ENCODE measurements around the gene THAP7.
"Not testable (repeated sequence)": the region's sequence is repeated elsewhere in the genome, so short reads cannot be mapped to it uniquely, and the experiment has no call there.

Gene THAP7

DNA sequence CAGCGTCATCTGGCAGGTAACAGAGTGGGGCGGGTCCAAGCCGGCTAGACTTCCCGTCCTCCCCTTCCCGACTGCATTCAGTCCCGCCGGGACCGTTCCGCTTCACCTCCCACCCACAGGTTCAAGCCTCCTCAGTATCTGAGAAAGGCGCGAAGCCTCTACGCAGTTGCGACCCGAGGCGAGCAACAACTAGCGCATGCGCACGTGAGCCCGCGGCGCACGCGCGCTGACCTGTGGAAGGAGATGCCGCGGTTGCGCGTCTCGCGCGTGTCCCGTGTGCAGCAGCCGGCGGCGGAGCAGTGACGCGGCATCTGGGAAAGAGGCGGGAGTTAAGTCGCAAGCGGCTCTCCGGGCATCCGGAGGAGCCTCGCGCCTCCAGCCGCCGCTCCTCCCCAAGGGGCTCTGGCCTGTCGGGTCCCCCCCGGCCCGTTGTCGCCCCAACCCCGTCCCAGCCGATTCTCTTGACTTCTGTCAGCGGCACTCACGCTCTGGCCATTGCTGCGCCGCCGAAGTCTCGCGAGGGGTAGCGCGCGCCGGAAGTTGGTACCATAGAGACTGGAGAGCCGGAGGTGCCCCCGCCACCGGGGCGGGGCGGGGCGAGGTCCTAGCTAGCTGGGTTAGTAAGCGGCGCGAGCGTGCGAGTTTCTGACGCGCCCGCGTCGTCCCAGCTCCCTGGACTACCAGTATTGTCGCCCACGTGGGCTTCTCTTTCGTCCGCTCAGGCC, at the start of gene THAP7:
THAP7 (minus strand) TSS at position 518 of the 725 bp plus-strand sequence; CDS start at position 311, 207 bp downstream.
- DNase-seq (ENCODE audit: low read depth) = peak; percentile 95

DNA sequence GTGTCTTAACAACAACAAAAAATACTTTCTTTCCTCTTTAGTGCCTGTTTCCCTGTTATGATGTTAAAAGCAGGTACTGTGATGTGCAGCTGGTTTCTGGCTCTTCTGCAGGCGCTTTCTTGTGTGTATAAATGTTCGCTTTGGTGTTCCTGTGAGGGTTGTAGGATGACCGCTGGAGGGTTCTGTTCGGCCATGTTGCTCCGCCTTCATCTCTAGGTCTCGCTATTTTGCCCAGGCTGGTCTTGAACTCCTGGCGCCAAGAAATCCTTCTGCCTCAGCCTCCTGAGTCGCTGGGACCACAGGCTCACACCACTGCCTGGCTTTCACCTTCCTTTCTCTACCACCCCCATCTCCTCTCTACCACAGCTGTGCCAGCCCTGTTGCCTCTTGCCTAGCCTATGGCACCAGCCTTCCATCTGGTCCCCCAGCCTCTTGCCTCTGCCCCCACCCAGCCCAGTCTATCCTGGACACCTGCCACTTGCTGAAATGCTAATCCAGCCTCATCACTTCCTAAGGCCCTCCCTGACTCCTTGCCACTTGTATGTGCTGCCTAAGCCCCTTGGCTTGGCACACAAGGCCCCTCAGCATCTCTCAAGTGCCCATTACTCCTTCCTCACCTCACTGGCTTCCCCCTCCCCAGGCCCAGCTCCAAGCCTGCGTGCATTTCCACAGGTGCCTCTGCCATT, 49.4 kb upstream of the THAP7 start:
- DNase-seq (ENCODE audit: low read depth) = no peak

DNA sequence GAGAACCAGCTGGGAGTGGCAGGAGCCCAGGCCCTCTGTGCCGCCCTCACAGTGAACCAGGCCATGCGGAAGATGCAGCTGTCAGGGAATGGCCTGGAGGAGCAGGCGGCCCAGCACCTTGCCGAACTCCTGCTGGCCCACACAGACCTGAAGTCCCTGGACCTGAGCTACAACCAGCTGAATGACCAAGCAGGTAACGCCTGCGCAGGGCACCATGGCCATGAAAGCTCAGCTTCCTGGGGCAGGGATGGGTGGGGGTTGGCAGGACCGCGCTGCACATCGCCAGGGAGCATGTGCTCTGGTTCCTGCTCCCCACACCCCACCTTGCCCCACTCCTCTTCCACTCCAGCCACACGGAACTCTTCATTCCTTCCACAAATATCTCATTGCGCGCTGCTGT, 47.0 kb upstream of the THAP7 start:
- DNase-seq (ENCODE audit: low read depth) = not testable (repeated sequence)

- DNase-seq (ENCODE audit: low read depth) = not testable (repeated sequence)
Observed at GRCh38 chr22:21048448-21048847, 46.5 kb upstream of the THAP7 start.

DNA sequence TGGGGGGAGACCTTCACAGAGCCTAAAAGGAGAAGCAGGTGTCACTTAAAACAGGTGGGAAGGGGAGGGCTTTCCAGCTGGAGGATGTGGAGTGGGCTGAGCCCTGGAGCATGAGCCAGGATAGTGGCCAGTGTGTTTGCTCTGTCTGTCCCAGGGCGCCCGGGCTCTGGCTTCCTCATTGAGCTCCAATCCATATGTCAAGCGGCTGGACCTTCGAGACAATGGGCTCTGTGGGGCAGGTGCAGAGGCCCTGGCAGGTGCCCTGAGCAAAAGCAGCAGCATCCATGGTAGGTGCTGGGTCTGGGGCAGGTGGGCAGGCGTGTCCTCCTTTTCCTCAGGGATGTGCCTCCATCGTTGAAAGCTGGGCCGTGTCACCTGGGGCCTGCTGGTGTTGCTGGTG, 45.8 kb upstream of the THAP7 start:
- no peak for DNase-seq (ENCODE audit: low read depth)

DNA sequence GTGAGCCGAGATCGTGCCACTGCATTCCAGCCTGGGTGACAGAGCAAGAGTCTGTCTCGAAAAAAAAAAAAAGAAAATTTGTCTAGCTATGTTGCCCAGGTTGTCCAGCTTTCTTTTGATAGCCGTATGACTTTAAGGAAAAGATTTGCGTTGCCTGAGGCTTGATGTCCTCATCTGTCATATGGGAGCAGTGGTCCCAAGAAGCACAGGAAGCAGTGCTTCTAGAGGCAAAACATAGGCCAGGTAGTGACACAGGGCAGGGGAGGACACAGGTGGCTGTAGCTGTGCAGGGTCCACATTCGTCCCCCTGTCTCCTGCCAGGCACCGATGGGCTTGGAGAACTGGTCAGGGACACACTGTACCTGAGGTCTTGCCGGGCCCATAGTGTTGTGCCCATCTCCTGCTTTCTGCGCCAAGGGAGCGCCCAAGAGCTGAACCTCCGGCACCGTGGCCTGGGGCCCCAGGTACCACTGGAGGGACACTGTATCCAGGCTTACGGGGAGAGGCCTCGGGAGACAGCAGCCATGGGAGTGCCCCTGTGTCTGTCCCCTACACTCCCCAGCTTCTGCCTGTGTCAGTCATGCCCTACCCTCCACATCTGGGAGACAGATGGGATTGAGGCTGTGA, 45.2 kb upstream of the THAP7 start:
- DNase-seq (ENCODE audit: low read depth) = no peak

DNA sequence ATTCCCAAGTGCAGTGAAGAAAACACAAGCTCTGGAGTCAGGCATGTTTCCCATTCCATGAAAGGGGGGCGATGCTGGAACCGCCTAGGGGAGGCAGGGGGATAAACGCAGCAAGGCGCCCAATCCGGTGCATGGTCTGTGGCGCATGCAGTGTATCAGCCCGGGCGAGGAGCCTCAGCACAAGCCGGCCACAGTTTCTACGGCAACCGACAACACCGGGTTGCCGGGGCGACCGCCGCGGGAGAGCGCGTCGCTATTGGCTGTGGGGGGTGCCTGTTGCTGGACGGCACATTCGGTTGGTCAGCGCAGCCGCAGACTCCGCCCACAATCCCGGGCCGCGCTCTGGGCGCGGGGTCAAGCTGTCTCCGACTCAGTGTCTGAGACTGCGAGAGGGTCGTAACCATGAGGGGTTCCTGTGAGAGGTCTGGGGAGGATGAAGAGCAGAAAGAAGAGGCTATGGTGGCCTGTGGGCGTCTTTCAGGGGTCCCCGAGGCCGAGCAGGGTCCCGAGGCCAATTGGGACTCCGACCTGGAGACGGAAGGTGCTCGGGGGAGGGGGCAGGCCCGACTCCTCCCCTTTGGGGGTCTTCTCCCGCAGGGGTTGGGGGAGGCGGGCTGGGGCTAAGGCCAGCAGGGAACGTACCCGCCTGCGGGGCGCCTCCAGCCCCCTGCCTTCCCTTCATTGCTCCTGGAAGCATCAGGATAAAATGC, 43.8 kb upstream of the THAP7 start, which contains the start of gene LRRC74B:
LRRC74B (plus strand) TSS at position 362 of the 710 bp plus-strand sequence; CDS start at position 403, 41 bp downstream.
- DNase-seq (ENCODE audit: low read depth) = peak; percentile 93

- DNase-seq (ENCODE audit: low read depth) = peak; percentile 76
Observed at GRCh38 chr22:21044931-21045584, 43.1 kb upstream of the THAP7 start.

DNA sequence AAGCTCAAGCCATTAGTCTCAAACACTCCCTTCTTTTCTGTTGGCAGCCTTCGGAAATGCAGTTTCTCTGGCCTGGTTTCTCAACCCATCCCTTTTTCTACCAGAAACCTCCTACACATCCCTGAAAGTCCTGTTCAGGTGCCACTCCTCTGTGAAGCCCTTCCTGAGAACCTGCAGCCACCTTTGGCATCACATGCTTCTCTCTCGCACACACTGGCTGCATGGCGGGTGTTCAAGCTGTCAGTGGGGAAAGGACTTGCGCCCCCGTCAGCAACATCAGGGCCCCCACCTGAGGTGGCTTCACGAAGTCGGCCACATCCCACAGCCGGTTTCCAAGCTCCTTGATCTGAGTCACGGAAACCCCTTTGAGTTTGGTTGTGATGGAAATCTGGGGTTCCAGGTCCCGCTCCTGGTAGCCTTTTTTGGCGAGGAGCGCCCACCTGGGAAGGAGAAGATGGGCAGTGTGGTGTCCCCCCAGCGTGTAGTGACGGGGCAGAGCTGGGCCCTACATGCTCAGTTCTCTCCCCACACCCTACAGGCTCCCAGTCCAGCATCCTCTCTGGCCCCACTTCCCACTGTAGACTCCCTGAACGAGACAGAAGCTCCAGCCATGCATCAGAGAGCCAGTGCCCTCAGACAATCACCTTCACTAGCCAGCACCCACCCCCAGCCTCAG, 42.1 kb upstream of the THAP7 start:
- no peak for DNase-seq (ENCODE audit: low read depth)

GRCh38 chr22:21042978-21043859, 41.3 kb upstream of the THAP7 start:
- peak; percentile 35 for DNase-seq (ENCODE audit: low read depth)

DNA sequence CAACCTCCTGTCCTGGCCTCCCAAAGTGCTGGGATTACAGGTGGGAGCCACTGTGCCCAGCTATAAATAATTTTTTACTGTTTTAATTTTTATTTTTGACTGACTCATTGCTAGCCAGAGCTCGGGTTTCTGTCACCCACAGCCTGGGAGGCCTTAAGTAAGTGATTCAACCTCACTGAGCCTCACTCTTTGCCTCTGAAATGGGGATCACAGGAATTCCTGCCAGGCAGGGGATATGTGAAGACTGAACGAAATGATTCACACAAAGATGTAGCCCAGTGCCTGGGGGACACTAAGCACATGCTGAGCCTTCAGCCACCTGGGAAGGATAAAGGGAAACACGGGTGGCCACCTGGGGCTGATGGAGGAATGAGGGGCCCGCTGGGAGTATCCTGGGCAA, 40.0 kb upstream of the THAP7 start:
- peak; percentile 87 for DNase-seq (ENCODE audit: low read depth)

- not testable (repeated sequence) for DNase-seq (ENCODE audit: low read depth)
Observed at GRCh38 chr22:21039158-21039557, 37.2 kb upstream of the THAP7 start.

GRCh38 chr22:21038405-21038804, 36.5 kb upstream of the THAP7 start:
- DNase-seq (ENCODE audit: low read depth) = no peak

DNA sequence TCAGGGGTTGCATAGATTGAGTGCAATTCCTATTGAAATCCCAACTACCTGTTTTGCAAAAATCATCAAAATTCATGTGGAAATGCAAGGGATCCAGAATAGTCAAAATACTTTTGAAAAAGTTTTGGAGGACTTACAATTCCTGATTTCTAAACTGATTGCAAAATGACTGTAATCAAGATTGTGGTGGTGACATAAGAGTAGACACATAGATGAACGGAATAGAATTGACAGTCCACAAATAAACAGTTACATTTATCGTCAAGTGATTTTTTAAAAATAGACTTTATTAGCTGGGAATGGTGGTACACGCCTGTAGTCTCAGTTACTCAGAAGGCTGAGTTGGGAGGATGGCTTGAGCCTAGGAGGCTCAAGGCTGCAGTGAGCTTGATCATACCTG, 33.1 kb upstream of the THAP7 start:
- no peak for DNase-seq (ENCODE audit: low read depth)

DNA sequence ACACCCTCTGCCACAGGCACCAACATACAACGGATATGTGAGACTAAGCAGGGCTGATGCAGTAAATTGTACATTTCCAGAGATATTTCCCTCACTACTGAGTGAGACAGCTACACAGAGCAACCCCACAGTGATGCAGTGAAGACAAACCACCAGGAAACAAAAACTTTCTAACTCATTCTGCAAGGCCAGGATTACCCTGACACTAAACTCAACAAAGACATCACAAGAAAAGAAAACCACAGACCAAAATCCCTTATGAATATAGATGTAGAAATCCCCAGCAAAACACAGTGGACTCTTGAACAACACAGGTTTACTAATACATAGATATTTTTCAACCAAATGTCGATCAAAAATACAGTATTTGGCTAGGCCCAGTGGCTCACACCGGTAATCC, 32.0 kb upstream of the THAP7 start:
- DNase-seq (ENCODE audit: low read depth) = no peak

DNA sequence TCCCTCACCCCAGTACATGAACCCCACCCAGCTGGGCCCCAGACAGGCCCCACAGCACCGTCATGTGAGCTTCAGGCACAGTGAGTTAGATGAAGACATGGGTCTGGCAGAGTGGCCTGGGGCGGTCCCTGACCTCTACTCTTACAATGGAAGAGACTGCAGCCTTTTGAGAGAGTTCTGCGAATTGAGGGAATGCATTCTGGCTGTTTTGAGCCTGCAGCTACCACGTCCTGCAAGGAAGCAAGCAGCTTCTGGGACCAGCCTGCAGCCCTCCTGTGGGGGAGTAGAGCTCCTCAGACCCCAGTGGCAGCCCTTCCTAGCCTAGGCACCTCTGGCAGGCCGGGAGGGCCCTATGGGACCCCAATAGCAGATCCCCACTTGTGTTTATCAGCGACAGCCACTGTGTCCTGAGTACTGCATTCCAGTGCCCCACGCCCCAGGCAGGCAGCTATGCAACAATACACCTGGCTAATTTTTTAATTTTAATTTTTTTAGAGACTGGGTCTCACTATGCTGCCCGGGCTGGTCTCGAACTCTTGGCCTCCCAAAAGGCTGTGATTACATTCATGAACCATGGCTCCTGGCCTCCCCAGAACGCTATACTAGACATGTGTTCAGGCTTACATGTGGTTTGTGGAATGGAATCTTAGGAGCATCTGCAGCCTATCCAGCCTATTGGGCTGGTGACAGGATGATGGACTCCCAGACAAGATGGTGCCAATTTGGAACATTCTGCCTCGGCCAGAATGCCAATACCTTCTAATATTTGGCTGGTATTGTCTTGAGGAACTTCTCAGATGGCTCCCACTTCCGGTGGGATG, 31.2 kb upstream of the THAP7 start:
- DNase-seq (ENCODE audit: low read depth) = no peak

GRCh38 chr22:21032037-21032867, 30.3 kb upstream of the THAP7 start, which contains the start of gene SLC7A4:
SLC7A4 (minus strand) TSS chr22:21032561; CDS start chr22:21031812, 749 bp downstream.
- DNase-seq (ENCODE audit: low read depth) = no peak

- no peak for DNase-seq (ENCODE audit: low read depth)
Observed at GRCh38 chr22:21031545-21032036, 29.7 kb upstream of the THAP7 start.

Measured in ELR (cell line).